ENCODE results near the gene SGMS1.

DNA sequence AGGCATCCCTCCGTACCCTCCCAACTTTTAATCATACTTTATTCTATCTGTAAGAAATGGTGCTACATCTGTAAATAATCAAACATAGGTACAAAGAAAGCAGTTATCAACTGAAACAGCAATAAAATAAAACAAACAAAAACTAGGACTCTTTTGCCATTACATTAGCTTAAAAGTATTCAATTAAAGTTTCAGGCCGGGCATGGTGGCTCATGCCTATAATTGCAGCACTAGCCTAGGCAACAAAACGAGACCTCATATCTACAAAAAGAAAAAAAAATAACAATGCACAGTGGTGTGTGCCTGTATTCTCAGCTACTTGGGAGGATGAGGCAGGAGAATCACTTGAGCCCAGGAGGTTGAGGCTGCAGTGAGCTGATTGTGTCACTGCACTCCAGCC is 161.9 kb downstream of the SGMS1 start:
- TF ChIP-seq POLR2A (IDR thresholded peaks at IDR 0.05) (no peak), POLR2AphosphoS5 (IDR thresholded peaks at IDR 0.05) (no peak)

All from breast epithelium (tissue), 3 donors.